ENCODE data around the gene CCDC148. TPM values are rescaled to one million over a fixed set of nuclear protein-coding genes. Genes with fewer than 3 reads are reported as not detected.

The CCDC148 gene
- polyA plus RNA-seq, 1 experiment: 0.22 TPM

GRCh38 chr2:158205215-158205614 lies 251.3 kb downstream of the CCDC148 start:
- no peak for TF ChIP-seq CTCF (IDR thresholded peaks at IDR 0.05; ENCODE audit: low read depth, low read length)
- no peak overlapping the region for H3K4me3 ChIP-seq (ENCODE audit: low read depth, low read length)
- ChIA-PET POLR2A (no interaction called here), CTCF (no interaction called here)
- H3K27ac ChIP-seq (ENCODE audit: low read depth, low read length): no peak overlapping the region
- DNase-seq (ENCODE audit: low read depth, low spot score): no peak
- no peaks in the 10 kb centered on the region for H3K27me3 ChIP-seq (ENCODE audit: control insufficient read depth, insufficient read depth, low read length)
- H3K9me3 ChIP-seq (ENCODE audit: control insufficient read depth, insufficient read depth, low read length): no peaks in the 10 kb centered on the region

GRCh38 chr2:158204741-158205165 lies 251.8 kb downstream of the CCDC148 start:
- H3K27ac ChIP-seq (ENCODE audit: low read depth, low read length): no peak overlapping the region
- no peak for DNase-seq (ENCODE audit: low read depth, low spot score)
- no peaks in the 10 kb centered on the region for H3K27me3 ChIP-seq (ENCODE audit: control insufficient read depth, insufficient read depth, low read length)
- ChIA-PET CTCF (interaction anchor here (1.6 kb wide), 1 partner anchor 541 kb away, joined by 4 read pairs; no protein-coding TSS in a partner anchor), POLR2A (no interaction called here)
- no peaks in the 10 kb centered on the region for H3K9me3 ChIP-seq (ENCODE audit: control insufficient read depth, insufficient read depth, low read length)
- no peak overlapping the region for H3K4me3 ChIP-seq (ENCODE audit: low read depth, low read length)
- TF ChIP-seq CTCF (IDR thresholded peaks at IDR 0.05; ENCODE audit: low read depth, low read length): no peak

GRCh38 chr2:158202161-158202815 lies 254.3 kb downstream of the CCDC148 start:
- POLR2A ChIA-PET: no interaction called here
- no peak for TF ChIP-seq CTCF (IDR thresholded peaks at IDR 0.05; ENCODE audit: low read depth, low read length)
- Histone ChIP-seq H3K4me3 (ENCODE audit: low read depth, low read length) (no peak overlapping the region), H3K9me3 (ENCODE audit: control insufficient read depth, insufficient read depth, low read length) (no peaks in the 10 kb centered on the region), H3K27ac (ENCODE audit: low read depth, low read length) (no peak overlapping the region), H3K27me3 (ENCODE audit: control insufficient read depth, insufficient read depth, low read length) (no peaks in the 10 kb centered on the region)
- no peak for DNase-seq (ENCODE audit: low read depth, low spot score)
- CTCF ChIA-PET: no interaction called here

- POLR2A ChIA-PET: no interaction called here
These were observed 256.5 kb downstream of the CCDC148 start for GRCh38 chr2:158199928-158200650.

More at GRCh38 chr2:158199928-158200650, 256.5 kb downstream of the CCDC148 start:
- Histone ChIP-seq H3K4me3 (ENCODE audit: low read depth, low read length) (no peak overlapping the region), H3K27me3 (ENCODE audit: control insufficient read depth, insufficient read depth, low read length) (no peaks in the 10 kb centered on the region), H3K27ac (ENCODE audit: low read depth, low read length) (no peak overlapping the region), H3K9me3 (ENCODE audit: control insufficient read depth, insufficient read depth, low read length) (no peaks in the 10 kb centered on the region)
- CTCF ChIA-PET: no interaction called here
- no peak for TF ChIP-seq CTCF (IDR thresholded peaks at IDR 0.05; ENCODE audit: low read depth, low read length)
- DNase-seq (ENCODE audit: low read depth, low spot score): no peak
